ENCODE results near the gene RSPRY1.

DNA sequence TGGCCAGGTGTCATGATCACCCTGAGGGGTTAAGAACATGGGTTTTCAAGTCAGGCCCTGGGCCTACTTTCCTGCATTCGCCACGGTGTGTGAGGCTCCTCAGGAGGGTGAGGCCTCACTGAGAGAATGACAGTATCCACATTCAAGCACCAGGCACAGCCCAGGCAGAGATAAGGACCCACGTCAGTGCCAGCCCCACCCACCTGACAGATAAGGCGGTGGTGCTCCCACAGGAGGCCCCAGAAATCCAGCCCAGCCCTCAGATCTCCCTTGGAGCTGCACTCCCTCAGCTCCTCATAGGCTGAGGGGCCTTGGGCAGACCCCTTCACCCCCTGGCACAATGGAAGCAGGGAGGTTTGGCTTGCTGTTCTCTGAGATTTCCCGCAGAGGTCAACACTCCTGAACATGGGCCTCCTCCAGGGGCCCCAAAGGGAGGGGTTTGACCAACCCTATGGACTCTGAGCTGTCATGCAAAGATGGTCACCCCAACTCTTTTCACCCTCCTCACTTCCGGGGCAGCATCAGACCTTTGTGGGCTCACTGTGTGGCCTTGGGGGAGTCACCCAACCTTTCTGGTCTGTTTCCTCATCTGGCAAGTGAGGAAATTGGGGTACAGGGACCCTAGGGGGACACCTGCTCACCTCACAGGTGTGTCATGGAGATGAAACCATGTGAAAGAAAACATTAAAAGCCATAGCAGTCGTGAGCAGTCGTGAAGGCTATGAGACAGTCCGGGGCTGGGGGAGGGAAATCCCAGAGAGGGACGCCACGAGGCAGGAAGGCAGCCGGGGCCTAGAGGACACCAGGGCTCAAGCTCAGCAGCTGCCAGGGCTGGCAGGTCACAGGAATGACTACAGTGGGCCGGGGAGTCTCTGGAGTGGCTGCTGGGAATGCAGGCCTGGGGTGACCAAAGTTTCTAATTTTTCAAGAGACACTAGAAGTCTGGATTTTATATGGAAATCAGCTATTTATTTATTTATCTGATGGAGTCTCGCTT, 83.0 kb downstream of the RSPRY1 start:
- TF ChIP-seq, protein P1, sequence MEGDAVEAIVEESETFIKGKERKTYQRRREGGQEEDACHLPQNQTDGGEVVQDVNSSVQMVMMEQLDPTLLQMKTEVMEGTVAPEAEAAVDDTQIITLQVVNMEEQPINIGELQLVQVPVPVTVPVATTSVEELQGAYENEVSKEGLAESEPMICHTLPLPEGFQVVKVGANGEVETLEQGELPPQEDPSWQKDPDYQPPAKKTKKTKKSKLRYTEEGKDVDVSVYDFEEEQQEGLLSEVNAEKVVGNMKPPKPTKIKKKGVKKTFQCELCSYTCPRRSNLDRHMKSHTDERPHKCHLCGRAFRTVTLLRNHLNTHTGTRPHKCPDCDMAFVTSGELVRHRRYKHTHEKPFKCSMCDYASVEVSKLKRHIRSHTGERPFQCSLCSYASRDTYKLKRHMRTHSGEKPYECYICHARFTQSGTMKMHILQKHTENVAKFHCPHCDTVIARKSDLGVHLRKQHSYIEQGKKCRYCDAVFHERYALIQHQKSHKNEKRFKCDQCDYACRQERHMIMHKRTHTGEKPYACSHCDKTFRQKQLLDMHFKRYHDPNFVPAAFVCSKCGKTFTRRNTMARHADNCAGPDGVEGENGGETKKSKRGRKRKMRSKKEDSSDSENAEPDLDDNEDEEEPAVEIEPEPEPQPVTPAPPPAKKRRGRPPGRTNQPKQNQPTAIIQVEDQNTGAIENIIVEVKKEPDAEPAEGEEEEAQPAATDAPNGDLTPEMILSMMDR (IDR thresholded peaks at IDR 0.05) = no peak
- TF ChIP-seq POLR2A (IDR thresholded peaks at IDR 0.05) = no peak
